NB4 (cell line): ENCODE results near the gene C6orf47.
A peak's percentile ranks its signal among the peaks of the same experiment; 100 is the strongest.

Experiments used
- CTCF ChIP-seq: IDR thresholded peaks from one replicate; pipeline ENCODE4 v1.5.1; 2012; ENCODE audit warnings: low read depth, low read length
- MYC ChIP-seq: IDR thresholded peaks from 2 replicates; pipeline ENCODE4 v1.6.1; 2011; ENCODE audit warnings: low read depth, low read length
- POLR2A ChIP-seq: IDR thresholded peaks from 2 replicates; pipeline ENCODE4 v1.6.1; 2011; ENCODE audit warnings: mild to moderate bottlenecking; ENCODE audit not compliant: insufficient read length; ENCODE audit errors: extremely low read depth
- TF ChIP-seq, protein P1 (sequence below): IDR thresholded peaks from 2 replicates; pipeline ENCODE4 v1.6.1; 2011; ENCODE audit warnings: low read depth, low read length

DNA sequence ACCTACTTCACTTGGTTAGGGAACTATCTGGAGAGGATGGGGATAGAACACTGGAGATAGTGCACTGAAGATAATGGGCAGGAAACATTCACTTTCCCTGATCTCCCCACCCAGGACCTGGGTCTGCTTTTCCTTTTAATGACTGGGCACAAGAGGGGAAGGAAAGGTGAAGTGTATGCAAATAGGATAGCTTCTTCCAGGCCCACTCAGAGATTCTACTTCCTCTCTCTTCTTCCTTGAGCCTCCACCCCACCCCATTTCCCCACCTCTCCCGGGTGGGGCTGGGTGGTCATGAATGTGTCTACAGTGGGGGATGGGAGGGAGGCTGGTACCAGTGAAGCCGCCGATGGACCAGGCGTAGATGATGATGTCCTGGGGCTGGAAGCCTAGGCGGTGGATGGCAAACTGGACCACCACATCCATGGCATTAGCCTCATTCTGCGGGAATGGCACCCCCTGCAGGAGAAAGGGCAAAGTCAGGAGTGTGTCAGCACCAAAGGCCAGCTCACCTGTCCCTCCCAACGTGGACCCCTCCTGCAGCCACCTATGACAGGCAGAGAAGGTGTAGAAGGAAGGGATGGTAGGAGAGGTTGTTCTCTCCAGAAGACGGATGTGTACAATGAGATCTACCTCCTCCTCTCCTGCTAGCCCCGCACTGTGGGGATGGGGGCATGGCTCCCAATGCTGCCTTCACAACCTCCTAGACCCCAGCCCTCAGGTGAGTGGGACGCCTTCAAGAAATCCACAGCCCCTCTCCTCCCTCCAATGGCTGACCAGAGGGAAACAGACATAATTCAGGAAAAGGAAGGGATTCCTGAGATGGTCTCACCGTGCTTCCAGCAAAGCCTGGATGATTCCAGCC, 28.9 kb upstream of the C6orf47 start:
- TF ChIP-seq CTCF: peak; percentile 60
- TF ChIP-seq POLR2A: no peak
- TF ChIP-seq, protein P1, sequence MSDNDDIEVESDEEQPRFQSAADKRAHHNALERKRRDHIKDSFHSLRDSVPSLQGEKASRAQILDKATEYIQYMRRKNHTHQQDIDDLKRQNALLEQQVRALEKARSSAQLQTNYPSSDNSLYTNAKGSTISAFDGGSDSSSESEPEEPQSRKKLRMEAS: no peak
- TF ChIP-seq MYC: no peak
